KMS-11 (cell line): Measurements from ENCODE around the gene CHRNB2.

ENCODE experiments used
- H2AFZ ChIP-seq: fragments of 200-600 bp; sonication (generic); 2 replicates; pipeline ENCODE4 v1.6.1; 2016; ENCODE audit warnings: antibody characterized with exemption, mixed run types, low read depth
- H3K27ac ChIP-seq: fragments of 200-600 bp; sonication (generic); 2 replicates; pipeline ENCODE4 v1.6.1; 2016; ENCODE audit warnings: mild to moderate bottlenecking, mixed run types
- H3K27me3 ChIP-seq: fragments of 200-600 bp; sonication (generic); 2 replicates; pipeline ENCODE4 v1.6.1; 2017; ENCODE audit warnings: mild to moderate bottlenecking, low read depth, mixed run types, moderate library complexity; ENCODE audit not compliant: insufficient read depth
- H3K36me3 ChIP-seq: fragments of 200-600 bp; sonication (generic); 2 replicates; pipeline ENCODE4 v1.6.1; 2017; ENCODE audit warnings: mild to moderate bottlenecking, mixed run types; ENCODE audit not compliant: insufficient read depth
- H3K4me1 ChIP-seq: fragments of 200-600 bp; sonication (generic); 2 replicates; pipeline ENCODE4 v1.6.1; 2016; ENCODE audit warnings: mild to moderate bottlenecking, low read depth, mixed run types; ENCODE audit not compliant: poor library complexity, severe bottlenecking
- H3K4me2 ChIP-seq: fragments of 200-600 bp; sonication (generic); 2 replicates; pipeline ENCODE4 v1.7.0; 2016; ENCODE audit warnings: mild to moderate bottlenecking, mixed run types
- H3K4me3 ChIP-seq: fragments of 200-600 bp; sonication (generic); IDR thresholded peaks from 2 replicates; pipeline ENCODE4 v1.6.1; 2017; ENCODE audit warnings: low read depth, low read length, mixed read lengths; ENCODE audit not compliant: insufficient read depth
- H3K79me2 ChIP-seq: fragments of 200-600 bp; sonication (generic); 2 replicates; pipeline ENCODE4 v1.6.1; 2016; ENCODE audit warnings: low read depth, mixed run types; ENCODE audit not compliant: insufficient read depth
- H3K9ac ChIP-seq: fragments of 200-600 bp; sonication (generic); 2 replicates; pipeline ENCODE4 v1.6.1; 2016; ENCODE audit warnings: mild to moderate bottlenecking, mixed run types
- H4K20me1 ChIP-seq: fragments of 200-600 bp; sonication (generic); 2 replicates; pipeline ENCODE4 v1.6.1; 2016; ENCODE audit warnings: mild to moderate bottlenecking, mixed run types; ENCODE audit not compliant: insufficient read depth
- CTCF ChIP-seq: fragments of 200-600 bp; sonication (generic); conservative IDR thresholded peaks from 2 replicates; pipeline ENCODE4 v1.6.1; 2017; ENCODE audit warnings: low read depth, mild to moderate bottlenecking, antibody characterized with exemption, low read length, moderate library complexity, mixed read lengths

Gene CHRNB2

GRCh38 chr1:154579374-154579773 lies 11.8 kb downstream of the CHRNB2 start:
- Histone ChIP-seq H3K4me3 (no peak overlapping the region), H4K20me1 (no peaks in the 10 kb centered on the region), H3K4me2 (no peak overlapping the region), H3K36me3 (peaks cover 32% of the 10 kb centered on the region; the same call in 1 of the 2 replicates), H3K27ac (no peak overlapping the region), H3K79me2 (no peaks in the 10 kb centered on the region), H3K27me3 (no peaks in the 10 kb centered on the region; the same call in 1 of the 2 replicates), H3K4me1 (peaks cover 35% of the 10 kb centered on the region), H2AFZ (no peak overlapping the region), H3K9ac (no peak overlapping the region)
- no peak for TF ChIP-seq CTCF

- TF ChIP-seq CTCF = no peak
- H3K4me3 ChIP-seq = no peak overlapping the region
- H3K36me3 ChIP-seq = peaks cover 55% of the 10 kb centered on the region; the same call in 1 of the 2 replicates
- H3K27me3 ChIP-seq = no peaks in the 10 kb centered on the region
- no peak overlapping the region for H2AFZ ChIP-seq
- H3K9ac ChIP-seq = no peak overlapping the region
- peaks cover 31% of the 10 kb centered on the region for H3K4me1 ChIP-seq
- H3K27ac ChIP-seq = no peak overlapping the region
- H3K4me2 ChIP-seq = no peak overlapping the region
- no peaks in the 10 kb centered on the region for H4K20me1 ChIP-seq
- no peaks in the 10 kb centered on the region for H3K79me2 ChIP-seq
These were observed 14.2 kb downstream of the CHRNB2 start for GRCh38 chr1:154581766-154582165.

GRCh38 chr1:154582885-154583284 lies 15.3 kb downstream of the CHRNB2 start:
- no peak overlapping the region for H2AFZ ChIP-seq
- peaks cover 66% of the 10 kb centered on the region; the same call in 1 of the 2 replicates for H3K36me3 ChIP-seq
- H3K9ac ChIP-seq = no peak overlapping the region
- H3K4me2 ChIP-seq = no peak overlapping the region
- no peaks in the 10 kb centered on the region for H4K20me1 ChIP-seq
- peaks cover 31% of the 10 kb centered on the region for H3K4me1 ChIP-seq
- H3K27ac ChIP-seq = no peak overlapping the region
- no peak for TF ChIP-seq CTCF
- no peaks in the 10 kb centered on the region for H3K79me2 ChIP-seq
- H3K4me3 ChIP-seq = no peak overlapping the region
- no peaks in the 10 kb centered on the region for H3K27me3 ChIP-seq

GRCh38 chr1:154583773-154584172 lies 16.2 kb downstream of the CHRNB2 start:
- Histone ChIP-seq H3K4me2 (no peak overlapping the region), H3K36me3 (peaks cover 74% of the 10 kb centered on the region; the same call in 1 of the 2 replicates), H3K4me1 (peaks cover 31% of the 10 kb centered on the region), H2AFZ (no peak overlapping the region), H3K27ac (no peak overlapping the region), H3K27me3 (no peaks in the 10 kb centered on the region), H3K9ac (no peak overlapping the region), H3K4me3 (no peak overlapping the region), H3K79me2 (no peaks in the 10 kb centered on the region), H4K20me1 (no peaks in the 10 kb centered on the region)
- no peak for TF ChIP-seq CTCF
